WTC11 (cell line): ENCODE data around the gene ARHGAP19.

Experiments
- CREB1 ChIP-seq: sonication (generic); formaldehyde crosslinking; IDR thresholded peaks from 2 replicates; pipeline ENCODE4 v1.8.0; 2023; ENCODE audit warnings: mild to moderate bottlenecking, missing genetic modification reagents
- CREM ChIP-seq: sonication (generic); formaldehyde crosslinking; IDR thresholded peaks from 2 replicates; pipeline ENCODE4 v1.8.1; 2022; ENCODE audit warnings: mild to moderate bottlenecking, missing genetic modification reagents, moderate library complexity
- ESRRA ChIP-seq: sonication (generic); formaldehyde crosslinking; IDR thresholded peaks from 2 replicates; pipeline ENCODE4 v1.8.1; 2022; ENCODE audit warnings: mild to moderate bottlenecking, missing genetic modification reagents, borderline replicate concordance
- ETV6 ChIP-seq: sonication (generic); formaldehyde crosslinking; IDR thresholded peaks from 2 replicates; pipeline ENCODE4 v1.8.1; 2022; ENCODE audit warnings: mild to moderate bottlenecking, missing genetic modification reagents
- GABPB1 ChIP-seq: sonication (generic); formaldehyde crosslinking; IDR thresholded peaks from 2 replicates; pipeline ENCODE4 v1.8.1; 2023; ENCODE audit warnings: mild to moderate bottlenecking, missing genetic modification reagents
- NFYB ChIP-seq: sonication (generic); formaldehyde crosslinking; conservative IDR thresholded peaks from 2 replicates; pipeline ENCODE4 v1.8.0; 2022; ENCODE audit warnings: low read depth, missing genetic modification reagents
- SMAD3 ChIP-seq: sonication (generic); formaldehyde crosslinking; IDR thresholded peaks from 2 replicates; pipeline ENCODE4 v1.8.0; 2022; ENCODE audit warnings: missing genetic modification reagents, mild to moderate bottlenecking, borderline replicate concordance
- SP1 ChIP-seq: sonication (generic); formaldehyde crosslinking; conservative IDR thresholded peaks from 2 replicates; pipeline ENCODE4 v1.8.1; 2022; ENCODE audit warnings: missing genetic modification reagents
- ZNF317 ChIP-seq: sonication (generic); formaldehyde crosslinking; IDR thresholded peaks from 2 replicates; pipeline ENCODE4 v1.8.1; 2023; ENCODE audit warnings: low read depth, mild to moderate bottlenecking, moderate library complexity, missing genetic modification reagents, borderline replicate concordance
- TF ChIP-seq, protein P1 (sequence below): fragments of 200-600 bp; IDR thresholded peaks from 2 replicates; pipeline ENCODE4 v1.8.0; 2022; ENCODE audit warnings: antibody characterized with exemption
- TF ChIP-seq, protein P2 (sequence below): sonication (generic); formaldehyde crosslinking; IDR thresholded peaks from 2 replicates; pipeline ENCODE4 v1.8.0; 2022; ENCODE audit warnings: mild to moderate bottlenecking, missing genetic modification reagents
- TF ChIP-seq, protein P3 (sequence below): sonication (generic); formaldehyde crosslinking; IDR thresholded peaks from 2 replicates; pipeline ENCODE4 v1.8.1; 2023; ENCODE audit warnings: mild to moderate bottlenecking, moderate library complexity, missing genetic modification reagents
- TF ChIP-seq, protein P4 (sequence below): sonication (generic); formaldehyde crosslinking; IDR thresholded peaks from 2 replicates; pipeline ENCODE4 v1.8.1; 2023; ENCODE audit warnings: mild to moderate bottlenecking, missing genetic modification reagents, moderate library complexity
- TF ChIP-seq, protein P5 (sequence below): sonication (generic); formaldehyde crosslinking; IDR thresholded peaks from 2 replicates; pipeline ENCODE4 v1.8.0; 2022; ENCODE audit warnings: mild to moderate bottlenecking, missing genetic modification reagents

DNA sequence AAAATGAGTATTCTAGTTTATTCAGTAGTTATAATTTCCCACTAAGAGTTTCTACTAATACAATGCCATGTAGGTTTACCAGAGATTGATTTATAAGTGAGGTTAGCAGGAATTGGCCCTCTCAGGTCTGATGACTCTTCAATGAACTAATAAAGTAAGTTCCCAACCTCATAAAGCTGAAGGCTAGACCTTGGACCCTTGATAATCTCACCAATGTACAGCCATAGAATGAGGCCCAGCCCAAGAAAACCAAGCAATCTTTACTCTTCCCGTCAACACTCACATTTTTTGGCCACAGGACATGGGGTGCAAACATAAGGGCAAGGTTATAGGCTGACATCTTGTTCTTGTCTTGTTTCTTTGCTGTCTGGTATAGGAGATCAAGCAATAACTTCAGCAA lies 33.3 kb downstream of the ARHGAP19 start:
- TF ChIP-seq, protein P1, sequence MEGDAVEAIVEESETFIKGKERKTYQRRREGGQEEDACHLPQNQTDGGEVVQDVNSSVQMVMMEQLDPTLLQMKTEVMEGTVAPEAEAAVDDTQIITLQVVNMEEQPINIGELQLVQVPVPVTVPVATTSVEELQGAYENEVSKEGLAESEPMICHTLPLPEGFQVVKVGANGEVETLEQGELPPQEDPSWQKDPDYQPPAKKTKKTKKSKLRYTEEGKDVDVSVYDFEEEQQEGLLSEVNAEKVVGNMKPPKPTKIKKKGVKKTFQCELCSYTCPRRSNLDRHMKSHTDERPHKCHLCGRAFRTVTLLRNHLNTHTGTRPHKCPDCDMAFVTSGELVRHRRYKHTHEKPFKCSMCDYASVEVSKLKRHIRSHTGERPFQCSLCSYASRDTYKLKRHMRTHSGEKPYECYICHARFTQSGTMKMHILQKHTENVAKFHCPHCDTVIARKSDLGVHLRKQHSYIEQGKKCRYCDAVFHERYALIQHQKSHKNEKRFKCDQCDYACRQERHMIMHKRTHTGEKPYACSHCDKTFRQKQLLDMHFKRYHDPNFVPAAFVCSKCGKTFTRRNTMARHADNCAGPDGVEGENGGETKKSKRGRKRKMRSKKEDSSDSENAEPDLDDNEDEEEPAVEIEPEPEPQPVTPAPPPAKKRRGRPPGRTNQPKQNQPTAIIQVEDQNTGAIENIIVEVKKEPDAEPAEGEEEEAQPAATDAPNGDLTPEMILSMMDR, result no peak
- no peak for TF ChIP-seq CREM (CRISPR knock-in tag)
- TF ChIP-seq SMAD3, result no peak
- no peak for TF ChIP-seq SP1 (CRISPR knock-in tag)
- TF ChIP-seq ETV6 (CRISPR knock-in tag), result no peak
- TF ChIP-seq, protein P2, sequence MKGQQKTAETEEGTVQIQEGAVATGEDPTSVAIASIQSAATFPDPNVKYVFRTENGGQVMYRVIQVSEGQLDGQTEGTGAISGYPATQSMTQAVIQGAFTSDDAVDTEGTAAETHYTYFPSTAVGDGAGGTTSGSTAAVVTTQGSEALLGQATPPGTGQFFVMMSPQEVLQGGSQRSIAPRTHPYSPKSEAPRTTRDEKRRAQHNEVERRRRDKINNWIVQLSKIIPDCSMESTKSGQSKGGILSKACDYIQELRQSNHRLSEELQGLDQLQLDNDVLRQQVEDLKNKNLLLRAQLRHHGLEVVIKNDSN, result no peak
- no peak for TF ChIP-seq ESRRA (CRISPR knock-in tag)
- TF ChIP-seq CREB1 (CRISPR knock-in tag), result no peak
- TF ChIP-seq, protein P3, sequence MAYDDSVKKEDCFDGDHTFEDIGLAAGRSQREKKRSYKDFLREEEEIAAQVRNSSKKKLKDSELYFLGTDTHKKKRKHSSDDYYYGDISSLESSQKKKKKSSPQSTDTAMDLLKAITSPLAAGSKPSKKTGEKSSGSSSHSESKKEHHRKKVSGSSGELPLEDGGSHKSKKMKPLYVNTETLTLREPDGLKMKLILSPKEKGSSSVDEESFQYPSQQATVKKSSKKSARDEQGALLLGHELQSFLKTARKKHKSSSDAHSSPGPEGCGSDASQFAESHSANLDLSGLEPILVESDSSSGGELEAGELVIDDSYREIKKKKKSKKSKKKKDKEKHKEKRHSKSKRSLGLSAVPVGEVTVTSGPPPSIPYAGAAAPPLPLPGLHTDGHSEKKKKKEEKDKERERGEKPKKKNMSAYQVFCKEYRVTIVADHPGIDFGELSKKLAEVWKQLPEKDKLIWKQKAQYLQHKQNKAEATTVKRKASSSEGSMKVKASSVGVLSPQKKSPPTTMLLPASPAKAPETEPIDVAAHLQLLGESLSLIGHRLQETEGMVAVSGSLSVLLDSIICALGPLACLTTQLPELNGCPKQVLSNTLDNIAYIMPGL (CRISPR knock-in tag), result no peak
- TF ChIP-seq ZNF317, result no peak
- no peak for TF ChIP-seq GABPB1
- TF ChIP-seq, protein P4, sequence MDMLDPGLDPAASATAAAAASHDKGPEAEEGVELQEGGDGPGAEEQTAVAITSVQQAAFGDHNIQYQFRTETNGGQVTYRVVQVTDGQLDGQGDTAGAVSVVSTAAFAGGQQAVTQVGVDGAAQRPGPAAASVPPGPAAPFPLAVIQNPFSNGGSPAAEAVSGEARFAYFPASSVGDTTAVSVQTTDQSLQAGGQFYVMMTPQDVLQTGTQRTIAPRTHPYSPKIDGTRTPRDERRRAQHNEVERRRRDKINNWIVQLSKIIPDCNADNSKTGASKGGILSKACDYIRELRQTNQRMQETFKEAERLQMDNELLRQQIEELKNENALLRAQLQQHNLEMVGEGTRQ, result no peak
- TF ChIP-seq, protein P5, sequence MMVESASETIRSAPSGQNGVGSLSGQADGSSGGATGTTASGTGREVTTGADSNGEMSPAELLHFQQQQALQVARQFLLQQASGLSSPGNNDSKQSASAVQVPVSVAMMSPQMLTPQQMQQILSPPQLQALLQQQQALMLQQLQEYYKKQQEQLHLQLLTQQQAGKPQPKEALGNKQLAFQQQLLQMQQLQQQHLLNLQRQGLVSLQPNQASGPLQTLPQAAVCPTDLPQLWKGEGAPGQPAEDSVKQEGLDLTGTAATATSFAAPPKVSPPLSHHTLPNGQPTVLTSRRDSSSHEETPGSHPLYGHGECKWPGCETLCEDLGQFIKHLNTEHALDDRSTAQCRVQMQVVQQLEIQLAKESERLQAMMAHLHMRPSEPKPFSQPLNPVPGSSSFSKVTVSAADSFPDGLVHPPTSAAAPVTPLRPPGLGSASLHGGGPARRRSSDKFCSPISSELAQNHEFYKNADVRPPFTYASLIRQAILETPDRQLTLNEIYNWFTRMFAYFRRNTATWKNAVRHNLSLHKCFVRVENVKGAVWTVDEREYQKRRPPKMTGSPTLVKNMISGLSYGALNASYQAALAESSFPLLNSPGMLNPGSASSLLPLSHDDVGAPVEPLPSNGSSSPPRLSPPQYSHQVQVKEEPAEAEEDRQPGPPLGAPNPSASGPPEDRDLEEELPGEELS (CRISPR knock-in tag), result no peak
- no peak for TF ChIP-seq NFYB (CRISPR knock-in tag)
